ENCODE results near the gene PLEKHA5. TPM values are rescaled to one million over a fixed set of nuclear protein-coding genes. Genes with fewer than 3 reads are reported as not detected.
"Not testable (repeated sequence)": the region's sequence is repeated elsewhere in the genome, so short reads cannot be mapped to it uniquely, and the experiment has no call there.

Gene PLEKHA5
- total and polyA plus RNA-seq, 3 donors from 2014 or later: 22.4 to 37.5 (median 34.8) TPM

DNA sequence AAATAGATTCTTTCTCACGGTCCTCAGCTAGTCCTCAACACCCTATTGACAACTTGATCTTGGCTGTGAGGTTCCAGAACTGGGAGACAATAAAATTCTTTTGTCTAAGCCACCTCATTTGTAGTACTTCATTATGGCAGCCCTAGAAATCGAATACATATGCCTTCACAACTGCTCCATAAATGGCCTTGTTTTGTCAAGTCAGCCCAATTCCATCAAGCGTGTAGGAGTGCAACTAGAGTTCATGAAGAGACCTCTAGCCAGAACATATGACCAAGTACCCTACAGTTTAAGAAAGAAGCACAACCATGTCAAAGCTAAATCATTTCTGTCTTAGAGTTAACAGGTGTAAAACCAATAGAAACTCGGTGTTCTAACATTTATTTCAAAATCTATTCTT is 45.0 kb upstream of the PLEKHA5 start:
- H3K4me1 ChIP-seq: no peaks in the 10 kb centered on the region
- DNase-seq: no peak
- H3K27ac ChIP-seq: no peak overlapping the region
- 90 to 96% methylated on average over 4 of the region's 4 CpGs for WGBS, 2 donors
- no peak for TF ChIP-seq POLR2A (IDR thresholded peaks at IDR 0.05)
- TF ChIP-seq, protein P1, sequence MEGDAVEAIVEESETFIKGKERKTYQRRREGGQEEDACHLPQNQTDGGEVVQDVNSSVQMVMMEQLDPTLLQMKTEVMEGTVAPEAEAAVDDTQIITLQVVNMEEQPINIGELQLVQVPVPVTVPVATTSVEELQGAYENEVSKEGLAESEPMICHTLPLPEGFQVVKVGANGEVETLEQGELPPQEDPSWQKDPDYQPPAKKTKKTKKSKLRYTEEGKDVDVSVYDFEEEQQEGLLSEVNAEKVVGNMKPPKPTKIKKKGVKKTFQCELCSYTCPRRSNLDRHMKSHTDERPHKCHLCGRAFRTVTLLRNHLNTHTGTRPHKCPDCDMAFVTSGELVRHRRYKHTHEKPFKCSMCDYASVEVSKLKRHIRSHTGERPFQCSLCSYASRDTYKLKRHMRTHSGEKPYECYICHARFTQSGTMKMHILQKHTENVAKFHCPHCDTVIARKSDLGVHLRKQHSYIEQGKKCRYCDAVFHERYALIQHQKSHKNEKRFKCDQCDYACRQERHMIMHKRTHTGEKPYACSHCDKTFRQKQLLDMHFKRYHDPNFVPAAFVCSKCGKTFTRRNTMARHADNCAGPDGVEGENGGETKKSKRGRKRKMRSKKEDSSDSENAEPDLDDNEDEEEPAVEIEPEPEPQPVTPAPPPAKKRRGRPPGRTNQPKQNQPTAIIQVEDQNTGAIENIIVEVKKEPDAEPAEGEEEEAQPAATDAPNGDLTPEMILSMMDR (IDR thresholded peaks at IDR 0.05): no peak
- H3K4me3 ChIP-seq: no peak overlapping the region
- intact Hi-C loops (cut with DNase I; ENCODE audit: low total_unique reads): no loop called here
- H3K27me3 ChIP-seq: no peaks in the 10 kb centered on the region
- H3K36me3 ChIP-seq (ENCODE audit: low read depth, missing control alignments): no peaks in the 10 kb centered on the region
- no peaks in the 10 kb centered on the region for H3K9me3 ChIP-seq

DNA sequence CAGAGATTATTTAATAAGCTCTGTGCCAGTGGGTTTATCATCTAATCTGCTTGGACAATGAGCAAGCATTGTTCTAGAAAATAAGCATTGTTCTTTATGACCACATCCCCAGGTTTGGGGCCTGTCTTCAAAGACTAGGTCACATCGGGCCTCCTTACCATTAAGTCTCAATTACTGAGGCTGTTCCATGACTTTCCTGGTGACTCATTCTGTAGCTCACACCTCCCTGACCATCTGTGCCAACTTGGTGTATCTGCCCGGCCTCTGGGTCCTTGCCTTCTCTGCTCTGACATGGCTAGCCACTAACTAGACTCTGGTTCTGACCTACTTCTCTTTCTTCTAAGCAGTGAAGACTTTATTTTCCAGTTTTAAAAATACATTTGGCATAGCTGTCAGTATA is 44.4 kb upstream of the PLEKHA5 start:
- intact Hi-C loops (cut with DNase I; ENCODE audit: low total_unique reads): no loop called here
- WGBS, 2 donors: 89 to 93% methylated on average over 2 of the region's 2 CpGs
- TF ChIP-seq POLR2A (IDR thresholded peaks at IDR 0.05): no peak
- TF ChIP-seq, protein P1 (IDR thresholded peaks at IDR 0.05): no peak

DNA sequence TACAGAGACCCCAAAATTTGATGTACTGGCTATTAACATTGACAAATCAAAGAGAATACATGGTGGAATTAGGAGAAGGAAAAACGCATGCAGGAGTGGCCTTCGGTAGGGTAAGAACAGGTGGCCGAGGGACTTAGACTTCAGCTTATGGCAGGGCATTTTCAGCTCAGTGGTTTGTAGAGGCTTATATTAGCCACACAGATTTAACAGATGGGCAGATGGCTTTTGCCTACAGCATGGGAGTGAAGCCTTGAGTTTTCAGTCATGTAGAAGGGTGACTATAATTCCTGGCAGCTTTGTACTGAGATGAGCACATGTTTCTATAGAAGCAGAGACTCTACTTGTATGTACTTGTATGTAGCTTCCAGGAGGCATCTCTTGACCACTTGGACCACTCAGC is 40.9 kb upstream of the PLEKHA5 start:
- 89 to 92% methylated on average over 3 of the region's 3 CpGs for WGBS, 2 donors
- H3K4me1 ChIP-seq: no peaks in the 10 kb centered on the region
- intact Hi-C loops (cut with DNase I; ENCODE audit: low total_unique reads): no loop called here
- H3K27me3 ChIP-seq: no peaks in the 10 kb centered on the region
- no peaks in the 10 kb centered on the region for H3K36me3 ChIP-seq (ENCODE audit: low read depth, missing control alignments)
- H3K4me3 ChIP-seq: no peak overlapping the region
- no peak for TF ChIP-seq POLR2A (IDR thresholded peaks at IDR 0.05)
- TF ChIP-seq, protein P1 (IDR thresholded peaks at IDR 0.05): no peak
- no peak for DNase-seq
- H3K27ac ChIP-seq: no peak overlapping the region
- no peaks in the 10 kb centered on the region for H3K9me3 ChIP-seq

More for the DNA sequence above, 44.4 kb upstream of the PLEKHA5 start:
- no peaks in the 10 kb centered on the region for H3K36me3 ChIP-seq (ENCODE audit: low read depth, missing control alignments)
- no peak for DNase-seq
- no peak overlapping the region for H3K4me3 ChIP-seq
- H3K27ac ChIP-seq: no peak overlapping the region
- H3K9me3 ChIP-seq: no peaks in the 10 kb centered on the region
- no peaks in the 10 kb centered on the region for H3K27me3 ChIP-seq
- no peaks in the 10 kb centered on the region for H3K4me1 ChIP-seq

DNA sequence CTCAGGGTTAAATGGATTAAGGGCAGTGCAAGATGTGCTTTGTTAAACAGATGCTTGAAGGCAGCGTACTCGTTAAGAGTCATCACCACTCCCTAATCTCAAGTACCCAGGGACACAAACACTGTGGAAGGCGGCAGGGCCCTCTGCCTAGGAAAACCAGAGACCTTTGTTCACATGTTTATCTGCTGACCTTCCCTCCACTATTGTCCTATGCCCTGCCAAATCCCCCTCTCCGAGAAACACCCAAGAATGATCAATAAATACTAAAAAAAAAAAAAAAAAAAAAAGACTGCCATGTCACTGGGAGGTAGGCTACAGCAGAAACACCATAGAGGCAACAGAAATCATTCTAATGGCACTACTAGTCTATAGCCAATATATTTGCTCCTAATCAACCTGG is 37.1 kb upstream of the PLEKHA5 start:
- H3K4me3 ChIP-seq; H3K36me3 ChIP-seq (ENCODE audit: low read depth, missing control alignments); H3K27ac ChIP-seq; intact Hi-C loops (cut with DNase I; ENCODE audit: low total_unique reads); H3K9me3 ChIP-seq; H3K27me3 ChIP-seq; H3K4me1 ChIP-seq; DNase-seq: not testable (repeated sequence)
- WGBS, 2 donors: 73 to 82% methylated on average over 4 of the region's 4 CpGs

DNA sequence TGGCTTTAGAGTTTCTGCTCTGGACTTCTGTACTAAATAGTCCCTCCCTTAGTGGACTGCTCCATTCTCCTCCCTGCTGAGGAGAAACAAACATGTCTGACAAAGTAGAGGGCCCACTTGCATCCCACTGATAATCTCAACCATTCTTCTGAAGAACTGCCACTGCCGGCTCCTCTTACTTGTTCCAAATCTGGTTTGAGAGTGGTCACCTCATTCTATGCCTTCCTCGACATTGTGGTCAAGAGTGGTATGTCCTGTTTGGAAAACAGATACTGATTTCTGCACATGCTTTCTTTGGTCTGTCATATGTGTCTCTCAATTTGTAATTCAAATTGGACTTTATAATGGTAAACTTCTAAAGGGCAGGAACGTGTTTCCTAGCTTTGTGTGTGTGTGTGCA is 36.3 kb upstream of the PLEKHA5 start:
- H3K4me1 ChIP-seq: no peaks in the 10 kb centered on the region
- intact Hi-C loops (cut with DNase I; ENCODE audit: low total_unique reads): no loop called here
- TF ChIP-seq, protein P1 (IDR thresholded peaks at IDR 0.05): no peak
- TF ChIP-seq POLR2A (IDR thresholded peaks at IDR 0.05): no peak
- no peaks in the 10 kb centered on the region for H3K36me3 ChIP-seq (ENCODE audit: low read depth, missing control alignments)
- WGBS, 2 donors: 88 to 92% methylated on average over 3 of the region's 3 CpGs
- H3K27ac ChIP-seq: no peak overlapping the region
- no peak for DNase-seq
- no peaks in the 10 kb centered on the region for H3K27me3 ChIP-seq
- no peak overlapping the region for H3K4me3 ChIP-seq
- H3K9me3 ChIP-seq: no peaks in the 10 kb centered on the region

Measured in testis (tissue), 3 donors.